Neural cell (in vitro differentiated cells): ENCODE measurements around the gene BAHD1. TPM values are rescaled to one million over a fixed set of nuclear protein-coding genes. Genes with fewer than 3 reads are reported as not detected.
A peak's percentile ranks its signal among the peaks of the same experiment; 100 is the strongest.

Experiments
- H2AFZ ChIP-seq: fragments of 200-600, 300-800 bp; sonication (generic), shearing (Covaris generic); 2 replicates; pipeline ENCODE4 v1.6.0; 2014; ENCODE audit warnings: low read depth, mild to moderate bottlenecking, antibody characterized with exemption, low read length, moderate library complexity
- H3F3A ChIP-seq: fragments of 200-600 bp; shearing (Covaris generic); 2 replicates; pipeline ENCODE4 v1.6.1; 2016; ENCODE audit warnings: mild to moderate bottlenecking, moderate library complexity, mixed read lengths, antibody characterized with exemption, low read length; ENCODE audit not compliant: insufficient read depth, poor library complexity, severe bottlenecking
- H3K27ac ChIP-seq: fragments of 200-600, 300-800 bp; sonication (generic), shearing (Covaris generic); 2 replicates; pipeline ENCODE4 v1.5.1; 2014; ENCODE audit warnings: mild to moderate bottlenecking, low read length, moderate library complexity
- H3K27me3 ChIP-seq: fragments of 300-800, 200-600 bp; sonication (generic), shearing (Covaris generic); 2 replicates; pipeline ENCODE4 v1.6.0; 2014; ENCODE audit warnings: mild to moderate bottlenecking, low read depth, low read length, moderate library complexity; ENCODE audit not compliant: insufficient read depth
- H3K36me3 ChIP-seq: fragments of 300-800, 200-600 bp; sonication (generic), shearing (Covaris generic); 2 replicates; pipeline ENCODE4 v1.5.1; 2014; ENCODE audit warnings: mild to moderate bottlenecking, antibody characterized with exemption, low read length, moderate library complexity; ENCODE audit not compliant: insufficient read depth
- H3K4me2 ChIP-seq: fragments of 300-800, 200-600 bp; sonication (generic), shearing (Covaris generic); 2 replicates; pipeline ENCODE4 v1.6.0; 2014; ENCODE audit warnings: mild to moderate bottlenecking, low read length
- H3K4me3 ChIP-seq: fragments of 300-800, 200-600 bp; sonication (generic), shearing (Covaris generic); 2 replicates; pipeline ENCODE4 v1.5.1; 2014; ENCODE audit warnings: mild to moderate bottlenecking, low read length, moderate library complexity
- H3K79me2 ChIP-seq: fragments of 200-600 bp; shearing (Covaris generic); replicated peaks from 2 replicates; pipeline ENCODE4 v1.6.0; 2014; ENCODE audit warnings: mild to moderate bottlenecking, low read length, moderate library complexity; ENCODE audit not compliant: insufficient read depth
- H3K9ac ChIP-seq: fragments of 300-800, 200-600 bp; sonication (generic), shearing (Covaris generic); 2 replicates; pipeline ENCODE4 v1.6.1; 2016; ENCODE audit warnings: mild to moderate bottlenecking, low read length, mixed read lengths
- H3K9me2 ChIP-seq: fragments of 200-600 bp; shearing (Covaris generic); 2 replicates; pipeline ENCODE4 v1.6.1; 2016; ENCODE audit warnings: mild to moderate bottlenecking, low read length, mixed read lengths; ENCODE audit not compliant: insufficient read depth
- H3K9me3 ChIP-seq: fragments of 200-600, 300-800 bp; sonication (generic), shearing (Covaris generic); 2 replicates; pipeline ENCODE4 v1.6.1; 2016; ENCODE audit warnings: mild to moderate bottlenecking, mixed run types, low read length, moderate library complexity, mixed read lengths
- H4K20me1 ChIP-seq: fragments of 200-600 bp; shearing (Covaris generic); 2 replicates; pipeline ENCODE4 v1.6.1; 2016; ENCODE audit warnings: mild to moderate bottlenecking, mixed run types; ENCODE audit not compliant: insufficient read depth
- CTCF ChIP-seq: fragments of 450-650 bp; IDR thresholded peaks from 2 replicates; pipeline ENCODE4 v1.5.1; 2014; ENCODE audit warnings: antibody characterized with exemption, mild to moderate bottlenecking, moderate library complexity; ENCODE audit not compliant: poor library complexity, severe bottlenecking
- EP300 ChIP-seq: fragments of 450-650 bp; conservative IDR thresholded peaks from 2 replicates; pipeline ENCODE4 v1.6.1; 2014; ENCODE audit warnings: antibody characterized with exemption, mild to moderate bottlenecking, moderate library complexity; ENCODE audit not compliant: poor library complexity, severe bottlenecking
- EZH2 ChIP-seq: fragments of 200-600, 300-800 bp; shearing (Covaris generic), sonication (generic); IDR thresholded peaks from 2 replicates; pipeline ENCODE4 v1.6.1; 2014; ENCODE audit warnings: antibody characterized with exemption, low read length, borderline replicate concordance, mild to moderate bottlenecking; ENCODE audit not compliant: insufficient read depth, poor library complexity, severe bottlenecking
- MXI1 ChIP-seq: fragments of 450-650 bp; conservative IDR thresholded peaks from 2 replicates; pipeline ENCODE4 v1.6.1; 2014; ENCODE audit warnings: antibody characterized with exemption, mild to moderate bottlenecking; ENCODE audit not compliant: poor library complexity, severe bottlenecking
- POLR2AphosphoS5 ChIP-seq: IDR thresholded peaks from 2 replicates; pipeline ENCODE4 v1.6.1; 2012
- RAD21 ChIP-seq: fragments of 450-650 bp; conservative IDR thresholded peaks from 2 replicates; pipeline ENCODE4 v1.6.1; 2014; ENCODE audit warnings: antibody characterized with exemption, mild to moderate bottlenecking, moderate library complexity
- REST ChIP-seq: IDR thresholded peaks from 2 replicates; pipeline ENCODE4 v1.6.1; 2012; ENCODE audit warnings: borderline replicate concordance
- TAF1 ChIP-seq: IDR thresholded peaks from 2 replicates; pipeline ENCODE4 v1.6.1; 2012; ENCODE audit warnings: low read depth
- polyA minus RNA-seq: library from RNA; depleted of rRNA, polyadenylated mRNA; stranded (reverse); fragments of >200 nt; gene quantifications from 2 replicates; pipeline ENCODE4 v1.2.3, GENCODE V29; 2014
- polyA plus RNA-seq: library from polyadenylated mRNA; depleted of rRNA; stranded (reverse); fragments of >200 nt; gene quantifications from 2 replicates; pipeline ENCODE4 v1.2.3, GENCODE V29; 2014

Gene BAHD1
- polyA plus RNA-seq = 22.8 and 24.3 TPM in 2 replicates
- 20.4 and 25.1 TPM in 2 replicates for polyA minus RNA-seq

GRCh38 chr15:40440743-40441564 lies at the start of gene BAHD1:
BAHD1 (plus strand) TSS chr15:40440953; CDS start chr15:40458465, 17,512 bp downstream.
- Histone ChIP-seq H3K4me2 (peak within 1 kb of the TSS; percentile 80), H3K27ac (peak within 1 kb of the TSS; percentile 49), H2AFZ (peak within 1 kb of the TSS; percentile 32), H3K4me3 (peak within 1 kb of the TSS; percentile 92), H3F3A (no peaks in the 10 kb centered on the region), H3K9me2 (no peaks in the 10 kb centered on the region), H3K79me2 (peaks cover 36% of the 10 kb centered on the region), H3K27me3 (peaks cover 45% of the 10 kb centered on the region), H3K36me3 (no peaks in the 10 kb centered on the region), H4K20me1 (peaks cover 14% of the 10 kb centered on the region), H3K9ac (peak within 1 kb of the TSS; percentile 82), H3K9me3 (no peaks in the 10 kb centered on the region)
- TF ChIP-seq RAD21 = no peak
- peak; percentile 41 for TF ChIP-seq TAF1
- TF ChIP-seq REST = no peak
- TF ChIP-seq EP300 = no peak
- peak; percentile 9 for TF ChIP-seq MXI1
- peak; percentile 64 for TF ChIP-seq POLR2AphosphoS5
- TF ChIP-seq EZH2 = no peak

- H3K79me2 ChIP-seq = no peaks in the 10 kb centered on the region
- no peak overlapping the region for H3K4me2 ChIP-seq
- no peak overlapping the region for H2AFZ ChIP-seq
- no peak overlapping the region for H3K27ac ChIP-seq
- H4K20me1 ChIP-seq = no peaks in the 10 kb centered on the region
- H3K27me3 ChIP-seq = no peaks in the 10 kb centered on the region
- H3K9ac ChIP-seq = no peak overlapping the region
- H3K36me3 ChIP-seq = no peaks in the 10 kb centered on the region
- no peak for TF ChIP-seq CTCF
- no peak for TF ChIP-seq EP300
- no peak for TF ChIP-seq POLR2AphosphoS5
- TF ChIP-seq TAF1 = no peak
- no peak for TF ChIP-seq EZH2
- no peak overlapping the region for H3K4me3 ChIP-seq
- no peaks in the 10 kb centered on the region for H3K9me3 ChIP-seq
- H3F3A ChIP-seq = no peaks in the 10 kb centered on the region
- H3K9me2 ChIP-seq = no peaks in the 10 kb centered on the region
Measured at GRCh38 chr15:40392986-40393948, 47.5 kb upstream of the BAHD1 start.
